ENCODE data around the gene SLC4A11.

- TF ChIP-seq RAD21 (IDR thresholded peaks at IDR 0.05; ENCODE audit: insufficient read depth, low read depth, low read length) (no peak), KLF5 (IDR thresholded peaks at IDR 0.05; ENCODE audit: partially characterized antibody) (no peak), MAX (IDR thresholded peaks at IDR 0.05; ENCODE audit: low read depth, low read length) (no peak)
Measured at GRCh38 chr20:3226864-3227263, 12.1 kb downstream of the SLC4A11 start.

Data from GM12878 (cell line).